Measurements from ENCODE around the gene CEACAM21.

GRCh38 chr19:41527089-41527488 is 48.9 kb upstream of the CEACAM21 start:
- TF ChIP-seq CTCF (conservative IDR thresholded peaks at IDR 0.05) (no peak), ZFX (IDR thresholded peaks at IDR 0.05) (no peak)
